ENCODE data around the gene CGB5.

DNA sequence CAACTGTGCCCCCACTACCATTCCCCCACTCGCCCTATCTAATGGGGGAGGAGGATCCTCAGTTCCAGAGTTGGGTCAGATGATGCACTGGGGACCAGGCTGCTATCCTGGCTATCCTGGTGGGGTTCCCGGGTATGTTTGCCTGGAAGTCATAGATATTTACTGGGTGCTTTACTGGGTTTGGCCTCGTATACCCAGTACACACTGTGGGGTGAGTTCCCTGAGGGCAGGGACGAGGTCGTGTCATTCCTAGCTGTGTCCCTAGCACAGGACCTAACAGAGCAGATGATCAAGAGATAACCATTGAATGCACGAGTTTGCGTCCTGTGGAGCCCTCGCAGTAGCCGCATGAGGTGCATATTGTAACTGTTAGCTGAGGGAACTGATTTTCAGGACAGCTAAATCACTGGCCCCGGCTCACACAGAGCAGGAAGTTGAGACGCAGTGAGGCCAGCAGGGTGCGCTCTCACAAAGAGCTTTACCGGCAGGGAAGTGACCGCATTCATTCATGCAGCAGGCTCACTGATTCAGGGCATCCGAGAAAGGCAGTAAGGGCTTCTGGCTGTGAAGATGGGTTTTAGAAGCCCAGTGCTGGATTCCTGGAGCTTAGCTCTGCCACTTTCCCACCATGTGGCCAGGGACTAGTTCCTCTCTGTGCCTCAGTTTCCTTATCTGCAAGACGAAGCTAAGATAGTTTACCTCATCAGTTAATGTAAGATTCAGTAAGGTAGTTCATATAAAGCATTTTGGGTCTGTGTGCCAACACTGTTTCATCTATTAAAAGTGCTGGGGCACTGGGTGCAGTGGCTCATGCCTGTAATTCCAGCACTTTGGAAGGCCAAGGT is 43.9 kb upstream of the CGB5 start:
- TF ChIP-seq, protein P1, sequence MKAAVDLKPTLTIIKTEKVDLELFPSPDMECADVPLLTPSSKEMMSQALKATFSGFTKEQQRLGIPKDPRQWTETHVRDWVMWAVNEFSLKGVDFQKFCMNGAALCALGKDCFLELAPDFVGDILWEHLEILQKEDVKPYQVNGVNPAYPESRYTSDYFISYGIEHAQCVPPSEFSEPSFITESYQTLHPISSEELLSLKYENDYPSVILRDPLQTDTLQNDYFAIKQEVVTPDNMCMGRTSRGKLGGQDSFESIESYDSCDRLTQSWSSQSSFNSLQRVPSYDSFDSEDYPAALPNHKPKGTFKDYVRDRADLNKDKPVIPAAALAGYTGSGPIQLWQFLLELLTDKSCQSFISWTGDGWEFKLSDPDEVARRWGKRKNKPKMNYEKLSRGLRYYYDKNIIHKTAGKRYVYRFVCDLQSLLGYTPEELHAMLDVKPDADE (conservative IDR thresholded peaks at IDR 0.05; ENCODE audit: control insufficient read depth, low read depth, low read length): 0 out of 2 replicates have a peak, but pooled peaks have one; percentile 27
- no peak for TF ChIP-seq RBM15 (IDR thresholded peaks at IDR 0.05; ENCODE audit: insufficient read depth, low read length)
- TF ChIP-seq, protein P2, sequence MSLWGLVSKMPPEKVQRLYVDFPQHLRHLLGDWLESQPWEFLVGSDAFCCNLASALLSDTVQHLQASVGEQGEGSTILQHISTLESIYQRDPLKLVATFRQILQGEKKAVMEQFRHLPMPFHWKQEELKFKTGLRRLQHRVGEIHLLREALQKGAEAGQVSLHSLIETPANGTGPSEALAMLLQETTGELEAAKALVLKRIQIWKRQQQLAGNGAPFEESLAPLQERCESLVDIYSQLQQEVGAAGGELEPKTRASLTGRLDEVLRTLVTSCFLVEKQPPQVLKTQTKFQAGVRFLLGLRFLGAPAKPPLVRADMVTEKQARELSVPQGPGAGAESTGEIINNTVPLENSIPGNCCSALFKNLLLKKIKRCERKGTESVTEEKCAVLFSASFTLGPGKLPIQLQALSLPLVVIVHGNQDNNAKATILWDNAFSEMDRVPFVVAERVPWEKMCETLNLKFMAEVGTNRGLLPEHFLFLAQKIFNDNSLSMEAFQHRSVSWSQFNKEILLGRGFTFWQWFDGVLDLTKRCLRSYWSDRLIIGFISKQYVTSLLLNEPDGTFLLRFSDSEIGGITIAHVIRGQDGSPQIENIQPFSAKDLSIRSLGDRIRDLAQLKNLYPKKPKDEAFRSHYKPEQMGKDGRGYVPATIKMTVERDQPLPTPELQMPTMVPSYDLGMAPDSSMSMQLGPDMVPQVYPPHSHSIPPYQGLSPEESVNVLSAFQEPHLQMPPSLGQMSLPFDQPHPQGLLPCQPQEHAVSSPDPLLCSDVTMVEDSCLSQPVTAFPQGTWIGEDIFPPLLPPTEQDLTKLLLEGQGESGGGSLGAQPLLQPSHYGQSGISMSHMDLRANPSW (CRISPR knock-in tag; IDR thresholded peaks at IDR 0.05): no peak

Measured in K562 (cell line).